Panc1 (cell line): ENCODE measurements around the gene MAGED2.

Experiments
- CTCF ChIP-seq: fragments of 450-650 bp; IDR thresholded peaks from 2 replicates; pipeline ENCODE4 v1.5.1; 2017; ENCODE audit warnings: mild to moderate bottlenecking
- POLR2AphosphoS5 ChIP-seq: IDR thresholded peaks from 2 replicates; pipeline ENCODE4 v1.6.1; 2012; ENCODE audit warnings: mild to moderate bottlenecking, low read depth, low read length, moderate library complexity
- REST ChIP-seq, 2 experiments: IDR thresholded peaks; 2 replicates each; pipeline ENCODE4 v1.6.1; 2011 to 2012; ENCODE audit warnings: low read depth in 2 of 2, control low read depth in 1 of 2, low read length in 1 of 2, mild to moderate bottlenecking in 1 of 2, moderate library complexity in 1 of 2; ENCODE audit not compliant: insufficient read depth in 1 of 2
- SIN3A ChIP-seq: IDR thresholded peaks from 2 replicates; pipeline ENCODE4 v1.6.1; 2012; ENCODE audit warnings: low read depth, mild to moderate bottlenecking, low read length, moderate library complexity, borderline replicate concordance; ENCODE audit not compliant: insufficient read depth
- TCF7L2 ChIP-seq: IDR thresholded peaks from 2 replicates; pipeline ENCODE4 v1.6.1; 2011; ENCODE audit warnings: mild to moderate bottlenecking, low read depth, low read length, inconsistent platforms

- no peak for TF ChIP-seq CTCF
- no peak for TF ChIP-seq SIN3A
- no peak for TF ChIP-seq POLR2AphosphoS5
- TF ChIP-seq REST (IDR thresholded peaks at IDR 0.05; ENCODE audit: insufficient read depth in 1 of 2, low read depth in 2 of 2, low read length in 1 of 2), result no peak
- TF ChIP-seq TCF7L2, result no peak
These were observed 13.5 kb upstream of the MAGED2 start for GRCh38 chrX:54794028-54794427.
